NCI-H2107 treated with DMSO at 0.1 percent for 48 hours (cell line): ENCODE data around the gene OPRL1.
A peak's percentile ranks its signal among the peaks of the same experiment; 100 is the strongest.
"Not testable (repeated sequence)": the region's sequence is repeated elsewhere in the genome, so short reads cannot be mapped to it uniquely, and the experiment has no call there.

Source experiments
- DNase-seq: peaks from one replicate; lab custom pipeline; 2025; ENCODE audit not compliant: unreplicated experiment; lab: John Stamatoyannopoulos, UW

OPRL1 gene

GRCh38 chr20:64114356-64114971 is 34.6 kb downstream of the OPRL1 start:
- DNase-seq, result no peak

GRCh38 chr20:64115171-64115911 is 35.5 kb downstream of the OPRL1 start:
- DNase-seq, result peak; percentile 45

- DNase-seq, result no peak
Measured at GRCh38 chr20:64116016-64116415, 36.1 kb downstream of the OPRL1 start.

- DNase-seq, result no peak
Measured at GRCh38 chr20:64116541-64117431, 36.9 kb downstream of the OPRL1 start.

GRCh38 chr20:64117432-64117777 is 37.5 kb downstream of the OPRL1 start:
- DNase-seq, result not testable (repeated sequence)

- DNase-seq, result no peak
Measured at GRCh38 chr20:64119301-64119680, 39.4 kb downstream of the OPRL1 start.

GRCh38 chr20:64119681-64120341 is 39.9 kb downstream of the OPRL1 start:
- no peak for DNase-seq

- DNase-seq, result no peak
Measured at GRCh38 chr20:64121586-64121985, 41.7 kb downstream of the OPRL1 start.

GRCh38 chr20:64122927-64123326 is 43.0 kb downstream of the OPRL1 start:
- not testable (repeated sequence) for DNase-seq

- DNase-seq, result not testable (repeated sequence)
Measured at GRCh38 chr20:64123517-64123916, 43.6 kb downstream of the OPRL1 start.

- DNase-seq, result no peak
Measured at GRCh38 chr20:64129146-64129782, 49.4 kb downstream of the OPRL1 start.

- no peak for DNase-seq
Measured at GRCh38 chr20:64130271-64130670, 50.4 kb downstream of the OPRL1 start.

- DNase-seq, result no peak
Measured at GRCh38 chr20:64130876-64131275, 51.0 kb downstream of the OPRL1 start.

GRCh38 chr20:64131406-64131805 is 51.5 kb downstream of the OPRL1 start:
- no peak for DNase-seq

GRCh38 chr20:64133951-64134407 is 54.1 kb downstream of the OPRL1 start:
- no peak for DNase-seq

GRCh38 chr20:64134744-64135143 is 54.9 kb downstream of the OPRL1 start:
- DNase-seq, result not testable (repeated sequence)

GRCh38 chr20:64136004-64136710 is 56.3 kb downstream of the OPRL1 start:
- DNase-seq, result no peak

- DNase-seq, result no peak
Measured at GRCh38 chr20:64137598-64138031, 57.7 kb downstream of the OPRL1 start.

GRCh38 chr20:64138276-64138815 is 58.5 kb downstream of the OPRL1 start:
- DNase-seq, result no peak
